Inflammatory macrophage (primary cell): Measurements from ENCODE around the gene LDLRAP1.
A peak's percentile ranks its signal among the peaks of the same experiment; 100 is the strongest.

Source experiments
- DNase-seq, 2 donors: peaks; one replicate each; pipeline ENCODE4 v3.0.0-alpha.2; 2020 to 2022

Gene LDLRAP1

GRCh38 chr1:25524568-25525360, 18.6 kb upstream of the LDLRAP1 start:
- DNase-seq, result no peak

- DNase-seq, result no peak
Measured at GRCh38 chr1:25525361-25525688, 18.1 kb upstream of the LDLRAP1 start.

GRCh38 chr1:25526753-25527152, 16.7 kb upstream of the LDLRAP1 start:
- DNase-seq, result no peak

- DNase-seq, result no peak
Measured at GRCh38 chr1:25527226-25527846, 16.1 kb upstream of the LDLRAP1 start.

GRCh38 chr1:25527946-25528595, 15.3 kb upstream of the LDLRAP1 start:
- DNase-seq, result no peak

- DNase-seq, result no peak
Measured at GRCh38 chr1:25528881-25529517, 14.4 kb upstream of the LDLRAP1 start.

GRCh38 chr1:25529518-25530185, 13.8 kb upstream of the LDLRAP1 start:
- peak in 1 of 2 donors; percentile 14 for DNase-seq

GRCh38 chr1:25530186-25531081, 13.0 kb upstream of the LDLRAP1 start:
- DNase-seq, result no peak

GRCh38 chr1:25531082-25531461, 12.3 kb upstream of the LDLRAP1 start:
- DNase-seq, result peak; percentile 26 to 68

- DNase-seq, result no peak
Measured at GRCh38 chr1:25532970-25533369, 10.4 kb upstream of the LDLRAP1 start.

GRCh38 chr1:25533775-25534409, 9.5 kb upstream of the LDLRAP1 start:
- no peak for DNase-seq

- no peak for DNase-seq
Measured at GRCh38 chr1:25534410-25534788, 9.0 kb upstream of the LDLRAP1 start.

GRCh38 chr1:25536124-25536523, 7.3 kb upstream of the LDLRAP1 start:
- peak in 1 of 2 donors; percentile 43 for DNase-seq

GRCh38 chr1:25537153-25537831, 6.1 kb upstream of the LDLRAP1 start:
- peak; percentile 83 to 95 for DNase-seq

GRCh38 chr1:25538191-25538767, 5.1 kb upstream of the LDLRAP1 start:
- peak; percentile 24 to 50 for DNase-seq

- DNase-seq, result no peak
Measured at GRCh38 chr1:25540750-25541342, 2.6 kb upstream of the LDLRAP1 start.

- DNase-seq, result no peak
Measured at GRCh38 chr1:25541425-25541824, 2.0 kb upstream of the LDLRAP1 start.

GRCh38 chr1:25541889-25542658, 1.3 kb upstream of the LDLRAP1 start:
- no peak for DNase-seq

GRCh38 chr1:25543005-25543424, 391 bp upstream of the LDLRAP1 start:
- no peak for DNase-seq
